GM12874 (cell line): Measurements from ENCODE around the gene MAN1B1.

Source experiments
- CTCF ChIP-seq: IDR thresholded peaks from 2 replicates; pipeline ENCODE4 v1.5.1; 2011; ENCODE audit warnings: low read depth, mild to moderate bottlenecking, control low read depth, low read length, moderate library complexity; ENCODE audit not compliant: insufficient read depth

Gene MAN1B1

GRCh38 chr9:137049544-137050449 lies 37.0 kb upstream of the MAN1B1 start:
- TF ChIP-seq CTCF: peak; percentile 70

GRCh38 chr9:137050570-137050969 lies 36.2 kb upstream of the MAN1B1 start:
- TF ChIP-seq CTCF: no peak

- no peak for TF ChIP-seq CTCF
Observed at GRCh38 chr9:137051145-137051724, 35.5 kb upstream of the MAN1B1 start.

GRCh38 chr9:137052293-137052692 lies 34.5 kb upstream of the MAN1B1 start:
- no peak for TF ChIP-seq CTCF

GRCh38 chr9:137052998-137053943 lies 33.5 kb upstream of the MAN1B1 start:
- TF ChIP-seq CTCF: no peak

- TF ChIP-seq CTCF: no peak
Observed at GRCh38 chr9:137053944-137054931, 32.5 kb upstream of the MAN1B1 start, which contains the start of gene ENTPD2. TSS of gene ENTPD2 (minus strand) at chr9:137054061. CDS start at chr9:137053997, 64 bp downstream.
